Glutamatergic neuron (in vitro differentiated cells): ENCODE results near the gene CFC1. TPM values are rescaled to one million over a fixed set of nuclear protein-coding genes. Genes with fewer than 3 reads are reported as not detected.
"Not testable (repeated sequence)": the region's sequence is repeated elsewhere in the genome, so short reads cannot be mapped to it uniquely, and the experiment has no call there.

Source experiments
- DNase-seq: peaks from one replicate; pipeline ENCODE4 v3.0.0; 2022
- H3K27ac Mint-ChIP-seq: one replicate; pipeline ENCODE4 v1.8.0; 2020; ENCODE audit warnings: mild to moderate bottlenecking, mixed read lengths, inconsistent platforms; ENCODE audit not compliant: unreplicated experiment
- H3K27me3 Mint-ChIP-seq: one replicate; pipeline ENCODE4 v1.8.0; 2020; ENCODE audit warnings: mild to moderate bottlenecking, moderate library complexity, mixed read lengths, inconsistent platforms; ENCODE audit not compliant: unreplicated experiment
- H3K36me3 Mint-ChIP-seq: one replicate; pipeline ENCODE4 v1.8.0; 2020; ENCODE audit warnings: mild to moderate bottlenecking, mixed read lengths, inconsistent platforms; ENCODE audit not compliant: unreplicated experiment
- H3K4me1 Mint-ChIP-seq: one replicate; pipeline ENCODE4 v1.8.0; 2020; ENCODE audit warnings: mild to moderate bottlenecking, low read depth, mixed read lengths, inconsistent platforms; ENCODE audit not compliant: unreplicated experiment
- H3K4me3 Mint-ChIP-seq: one replicate; pipeline ENCODE4 v1.8.0; 2020; ENCODE audit warnings: mild to moderate bottlenecking, mixed read lengths, inconsistent platforms; ENCODE audit not compliant: unreplicated experiment
- H3K9me3 Mint-ChIP-seq: one replicate; pipeline ENCODE4 v1.8.0; 2020; ENCODE audit warnings: mild to moderate bottlenecking, moderate library complexity, mixed read lengths, inconsistent platforms; ENCODE audit not compliant: unreplicated experiment
- long read RNA-seq: library from polyadenylated mRNA; unstranded; transcript quantifications from one replicate; pipeline ENCODE4 v2.0.0, GENCODE V29; 2020; ENCODE audit not compliant: unreplicated experiment
- total RNA-seq: library from RNA; stranded (reverse); fragmentation: NEBNext Ultra II Directional; extraction: Animal tissue kit (Norgen Biotek cat#: 25700); gene quantifications from one replicate; pipeline ENCODE4 v1.2.1, GENCODE V29; 2021; ENCODE audit not compliant: unreplicated experiment

Gene CFC1
- 1.8 TPM for total RNA-seq
- long read RNA-seq, partial matches to known transcripts, result 1 of 1 reads
- long read RNA-seq, other reads (novel, unspliced or antisense), result 0 of 1 reads

DNA sequence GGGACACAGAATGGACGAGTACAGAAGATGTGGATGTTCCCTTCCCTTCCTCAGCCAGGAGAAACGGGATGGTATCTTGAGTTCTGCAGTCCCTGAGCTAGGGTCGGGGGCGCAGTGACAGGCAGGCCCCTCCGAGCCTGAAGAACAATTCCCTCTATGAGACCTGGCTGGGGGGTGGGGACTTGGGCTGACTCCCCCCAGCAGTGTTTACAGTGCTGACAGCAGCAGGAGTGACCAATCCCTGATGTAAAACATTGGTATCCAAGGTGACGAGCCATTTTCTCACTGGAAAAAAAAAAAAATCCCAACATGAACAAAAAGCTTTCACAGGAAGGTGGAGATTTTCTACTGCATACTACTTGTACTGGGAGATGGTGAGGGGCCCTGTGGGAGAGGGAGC, at the start of gene CFC1:
TSS of gene CFC1 (minus strand) at position 183 of the 400 bp plus-strand sequence. CDS start 288 bp downstream, outside the sequence.
- not testable (repeated sequence) for H3K4me1 Mint-ChIP-seq, H3K36me3 Mint-ChIP-seq, H3K27ac Mint-ChIP-seq, DNase-seq, H3K4me3 Mint-ChIP-seq, H3K27me3 Mint-ChIP-seq, H3K9me3 Mint-ChIP-seq

GRCh38 chr2:130641688-130642087, 42.3 kb upstream of the CFC1 start:
- H3K36me3 Mint-ChIP-seq, result not testable (repeated sequence)

DNA sequence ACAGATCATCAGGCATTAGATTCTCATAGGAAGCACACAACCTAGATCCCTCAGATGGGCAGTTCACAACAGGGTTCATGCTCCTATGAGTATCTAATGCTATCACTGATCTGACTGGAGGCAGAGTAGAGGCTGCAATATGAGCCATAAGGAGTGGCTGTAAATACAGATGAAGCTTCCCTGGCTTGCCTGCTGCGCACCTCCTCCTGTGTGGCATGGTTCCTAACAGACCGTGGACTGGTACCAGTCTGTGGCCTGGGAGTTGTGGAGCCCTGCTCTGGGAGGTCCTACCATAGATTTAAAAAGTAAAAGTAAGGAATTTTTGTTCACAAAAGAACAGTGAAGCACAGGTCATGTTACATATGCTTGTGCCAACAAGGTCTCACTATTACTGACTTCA, 39.6 kb upstream of the CFC1 start:
- not testable (repeated sequence) for H3K4me3 Mint-ChIP-seq, DNase-seq

More at GRCh38 chr2:130641688-130642087, 42.3 kb upstream of the CFC1 start:
- H3K27ac Mint-ChIP-seq, H3K4me3 Mint-ChIP-seq, DNase-seq, H3K4me1 Mint-ChIP-seq, H3K9me3 Mint-ChIP-seq, H3K27me3 Mint-ChIP-seq: not testable (repeated sequence)

DNA sequence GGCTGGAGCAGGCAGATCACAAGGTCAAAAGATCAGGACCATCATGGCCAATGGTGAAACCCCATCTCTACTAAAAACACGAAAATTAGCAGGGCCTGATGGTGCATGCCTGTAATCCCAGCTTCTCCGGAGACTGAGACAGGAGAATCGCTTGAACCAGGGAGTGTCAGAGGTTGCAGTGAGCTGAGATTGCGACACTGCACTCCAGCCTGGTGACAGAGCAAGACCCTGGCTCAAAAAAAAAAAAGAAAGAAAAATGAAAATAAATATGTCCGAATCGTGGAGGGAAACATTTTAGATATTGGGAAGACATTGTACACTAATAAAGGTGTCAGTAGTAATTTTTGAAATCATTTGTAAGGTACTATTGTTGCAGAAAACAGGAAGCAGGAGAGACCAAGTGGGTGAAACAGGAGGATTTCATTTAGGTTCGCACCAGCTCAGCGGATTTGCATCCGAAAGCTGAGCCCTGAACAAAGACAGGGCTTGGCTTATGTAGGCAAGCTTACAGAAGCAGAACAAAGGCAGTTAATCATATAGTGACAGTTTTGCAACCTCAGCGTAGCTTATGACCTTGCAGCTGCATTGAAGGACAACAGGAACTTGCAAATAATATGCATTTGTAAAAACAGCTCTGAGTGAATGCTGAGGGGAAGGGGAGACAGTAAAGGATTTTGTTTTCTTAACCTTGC, 29.6 kb upstream of the CFC1 start:
- not testable (repeated sequence) for H3K27me3 Mint-ChIP-seq, H3K4me3 Mint-ChIP-seq, H3K27ac Mint-ChIP-seq, DNase-seq, H3K36me3 Mint-ChIP-seq, H3K9me3 Mint-ChIP-seq, H3K4me1 Mint-ChIP-seq

More for the DNA sequence above, 39.6 kb upstream of the CFC1 start:
- H3K27me3 Mint-ChIP-seq, H3K36me3 Mint-ChIP-seq, H3K27ac Mint-ChIP-seq, H3K9me3 Mint-ChIP-seq, H3K4me1 Mint-ChIP-seq: not testable (repeated sequence)

GRCh38 chr2:130611140-130611539, 11.8 kb upstream of the CFC1 start, which contains the start of gene POTEJ:
Gene POTEJ (plus strand): TSS chr2:130611440. CDS start chr2:130611533, 93 bp downstream.
- H3K27ac Mint-ChIP-seq, H3K36me3 Mint-ChIP-seq, H3K27me3 Mint-ChIP-seq, H3K4me1 Mint-ChIP-seq, DNase-seq, H3K9me3 Mint-ChIP-seq, H3K4me3 Mint-ChIP-seq: not testable (repeated sequence)

DNA sequence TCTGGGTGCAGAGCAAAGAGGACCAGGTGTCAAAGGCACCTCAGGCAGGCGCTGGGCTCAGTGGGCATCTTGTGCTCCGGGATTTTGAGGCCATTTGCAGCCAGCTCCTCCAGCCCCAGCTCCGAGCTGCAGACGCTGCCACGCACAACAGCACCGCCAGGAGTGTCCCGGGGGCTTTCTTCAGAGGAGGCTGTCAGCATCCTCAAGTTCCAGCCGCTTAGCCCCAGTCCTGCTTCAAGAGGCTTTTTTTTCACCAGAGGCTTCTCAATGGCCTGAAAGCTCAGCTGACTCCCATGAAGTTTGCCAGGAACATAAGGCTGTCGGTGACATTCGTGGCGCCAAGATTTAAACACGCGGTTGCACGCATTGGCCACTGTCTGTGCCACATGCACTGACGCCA, 11.1 kb upstream of the CFC1 start:
- not testable (repeated sequence) for H3K4me3 Mint-ChIP-seq

DNA sequence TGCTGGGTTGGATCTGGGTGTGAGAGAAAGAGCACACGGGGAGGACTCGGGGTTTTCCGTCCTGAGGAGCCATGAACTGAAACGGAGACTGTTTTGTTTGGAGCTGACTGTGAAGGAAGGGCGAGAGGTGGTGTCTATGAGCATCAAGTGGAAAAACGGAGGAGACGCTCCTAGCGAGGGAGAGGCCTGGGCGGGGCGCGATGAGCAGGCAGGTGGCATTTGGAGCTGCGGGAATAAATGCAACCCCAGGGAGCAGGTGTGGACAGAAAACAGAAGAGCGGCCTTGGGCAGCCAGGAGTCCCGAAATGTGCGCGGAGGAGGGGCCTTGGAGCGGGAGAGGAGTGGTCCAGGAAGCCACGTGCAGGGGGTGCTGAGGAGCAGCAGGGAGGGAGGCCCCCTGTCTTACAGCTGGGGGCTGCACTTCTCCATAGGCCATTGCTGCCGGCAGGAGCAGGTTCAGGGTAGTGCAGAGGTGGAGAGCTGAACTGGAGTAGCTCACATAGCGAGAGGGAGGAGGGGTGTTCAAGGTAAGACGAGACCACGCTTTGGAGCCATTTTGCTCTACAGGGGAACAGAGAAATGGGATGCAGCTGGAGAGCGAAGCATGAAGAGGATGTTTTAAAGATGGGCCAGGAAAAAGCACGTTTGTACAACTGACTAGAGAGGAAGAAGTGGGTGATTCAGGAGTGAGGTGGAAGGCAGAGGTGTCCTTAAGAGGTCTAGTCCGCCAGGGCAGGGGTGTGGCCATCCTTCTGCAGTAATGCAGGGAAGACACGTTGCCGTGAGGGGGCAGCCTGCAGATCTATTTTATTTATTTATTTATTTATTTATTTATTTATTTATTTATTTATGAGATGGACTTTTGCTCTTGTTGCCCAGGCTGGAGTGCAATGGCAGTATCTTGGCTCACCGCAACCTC, 9.9 kb upstream of the CFC1 start:
- H3K27me3 Mint-ChIP-seq, DNase-seq, H3K36me3 Mint-ChIP-seq, H3K27ac Mint-ChIP-seq, H3K4me3 Mint-ChIP-seq, H3K4me1 Mint-ChIP-seq, H3K9me3 Mint-ChIP-seq: not testable (repeated sequence)

More for the DNA sequence above, 11.1 kb upstream of the CFC1 start:
- not testable (repeated sequence) for H3K27me3 Mint-ChIP-seq, H3K27ac Mint-ChIP-seq, H3K9me3 Mint-ChIP-seq, H3K36me3 Mint-ChIP-seq, H3K4me1 Mint-ChIP-seq
- DNase-seq, result peak; percentile 75

GRCh38 chr2:130608276-130609001, 9.1 kb upstream of the CFC1 start:
- H3K9me3 Mint-ChIP-seq, H3K27ac Mint-ChIP-seq, DNase-seq, H3K36me3 Mint-ChIP-seq, H3K27me3 Mint-ChIP-seq, H3K4me1 Mint-ChIP-seq, H3K4me3 Mint-ChIP-seq: not testable (repeated sequence)

DNA sequence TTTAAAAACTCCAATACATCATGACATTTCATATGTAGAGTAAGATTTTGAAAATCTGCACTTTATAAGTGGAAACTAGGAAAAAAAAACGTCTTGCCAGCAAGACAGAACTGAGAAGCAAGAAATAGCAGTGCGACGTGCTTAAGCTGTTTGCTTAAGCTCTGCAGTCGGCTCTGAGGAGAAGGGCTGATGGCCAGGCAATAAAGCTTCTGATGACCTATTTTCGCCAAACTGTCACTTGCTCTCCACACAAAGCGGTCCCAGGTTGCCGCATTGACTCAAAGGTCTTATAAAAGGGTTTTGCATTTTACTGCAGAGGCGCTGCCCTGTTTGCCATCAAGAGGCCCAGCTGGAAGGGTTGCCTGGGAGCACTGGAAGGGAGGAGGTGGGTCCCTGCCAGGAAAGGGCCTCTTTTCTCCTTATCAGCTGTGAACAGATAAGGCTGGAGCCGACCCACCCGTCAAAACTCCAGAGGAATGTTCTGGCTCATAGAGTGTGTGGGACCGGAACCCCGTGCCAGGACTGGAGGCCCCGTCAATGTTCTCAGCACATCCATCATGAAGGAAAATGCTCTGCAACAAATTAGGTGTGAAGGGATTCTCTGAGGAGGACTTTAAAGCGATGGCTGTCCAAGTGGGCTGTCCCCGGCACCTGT, 2.4 kb upstream of the CFC1 start:
- not testable (repeated sequence) for H3K36me3 Mint-ChIP-seq, H3K27ac Mint-ChIP-seq, DNase-seq, H3K27me3 Mint-ChIP-seq, H3K9me3 Mint-ChIP-seq, H3K4me1 Mint-ChIP-seq, H3K4me3 Mint-ChIP-seq

- not testable (repeated sequence) for DNase-seq, H3K9me3 Mint-ChIP-seq, H3K4me3 Mint-ChIP-seq, H3K27me3 Mint-ChIP-seq, H3K4me1 Mint-ChIP-seq, H3K36me3 Mint-ChIP-seq, H3K27ac Mint-ChIP-seq
These were observed 551 bp upstream of the CFC1 start for GRCh38 chr2:130599926-130600325.

DNA sequence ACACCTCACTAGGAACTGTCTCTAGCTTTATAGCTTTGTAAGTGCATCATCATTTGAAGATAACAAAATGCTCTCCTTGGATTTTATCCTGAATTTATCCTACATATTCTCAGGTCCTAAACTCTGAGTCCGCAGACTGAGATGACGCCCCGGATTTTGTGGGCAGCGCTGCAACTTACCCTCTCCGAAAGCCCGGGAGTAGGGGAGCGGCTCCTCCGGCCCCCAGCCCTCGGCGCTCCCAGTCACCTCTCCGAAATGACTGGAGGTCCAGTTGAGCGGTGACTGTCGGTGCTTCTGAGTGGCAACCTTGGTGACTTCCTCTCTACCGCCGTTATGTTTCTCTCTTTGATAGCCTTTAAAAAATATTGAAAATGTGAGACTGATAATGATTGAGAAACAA, 912 bp downstream of the CFC1 start:
- not testable (repeated sequence) for H3K36me3 Mint-ChIP-seq, DNase-seq, H3K4me1 Mint-ChIP-seq, H3K4me3 Mint-ChIP-seq, H3K9me3 Mint-ChIP-seq, H3K27me3 Mint-ChIP-seq, H3K27ac Mint-ChIP-seq
